WTC11 (cell line): ENCODE data around the gene ARAP2.

Experiments used
- ATF2 ChIP-seq: sonication (generic); formaldehyde crosslinking; IDR thresholded peaks from 2 replicates; pipeline ENCODE4 v1.8.1; 2022; ENCODE audit warnings: low read depth, missing genetic modification reagents, borderline replicate concordance
- ATF3 ChIP-seq: sonication (generic); formaldehyde crosslinking; conservative IDR thresholded peaks from 2 replicates; pipeline ENCODE4 v1.8.1; 2022; ENCODE audit warnings: mild to moderate bottlenecking, missing genetic modification reagents
- CTCF ChIP-seq: fragments of 200-600 bp; IDR thresholded peaks from 2 replicates; pipeline ENCODE4 v1.8.0; 2022; ENCODE audit warnings: antibody characterized with exemption
- USF2 ChIP-seq: sonication (generic); formaldehyde crosslinking; IDR thresholded peaks from 2 replicates; pipeline ENCODE4 v1.8.1; 2023; ENCODE audit warnings: mild to moderate bottlenecking, missing genetic modification reagents, moderate library complexity

GRCh38 chr4:36214735-36215485 is 29.4 kb downstream of the ARAP2 start:
- TF ChIP-seq CTCF (no peak), ATF3 (CRISPR knock-in tag) (no peak), ATF2 (no peak), USF2 (no peak)
